HEK293 (cell line): ENCODE measurements around the gene ADGRL1.

Source experiments
- ATF2 ChIP-seq: fragments of 450-650 bp; formaldehyde crosslinking; IDR thresholded peaks from 2 replicates; pipeline ENCODE4 v1.5.1; 2016; ENCODE audit warnings: missing biosample characterization, missing genetic modification characterization, low read depth
- KLF17 ChIP-seq: fragments of 450-650 bp; formaldehyde crosslinking; IDR thresholded peaks from 2 replicates; pipeline ENCODE4 v1.5.1; 2016; ENCODE audit warnings: missing biosample characterization, missing genetic modification characterization
- MYNN ChIP-seq: fragments of 450-650 bp; formaldehyde crosslinking; IDR thresholded peaks from 2 replicates; pipeline ENCODE4 v1.5.1; 2016; ENCODE audit warnings: missing biosample characterization, missing genetic modification characterization, borderline replicate concordance
- PATZ1 ChIP-seq: fragments of 450-650 bp; formaldehyde crosslinking; IDR thresholded peaks from 2 replicates; pipeline ENCODE4 v1.5.1; 2016; ENCODE audit warnings: missing biosample characterization, missing genetic modification characterization
- YY1 ChIP-seq: fragments of 450-650 bp; formaldehyde crosslinking; IDR thresholded peaks from 2 replicates; pipeline ENCODE4 v1.5.1; 2018; ENCODE audit warnings: missing biosample characterization, missing genetic modification characterization
- ZNF138 ChIP-seq: fragments of 450-650 bp; formaldehyde crosslinking; IDR thresholded peaks from 2 replicates; pipeline ENCODE4 v1.5.1; 2016; ENCODE audit warnings: missing biosample characterization, missing genetic modification characterization, borderline replicate concordance
- ZNF302 ChIP-seq: fragments of 450-650 bp; formaldehyde crosslinking; IDR thresholded peaks from 2 replicates; pipeline ENCODE4 v1.5.1; 2016; ENCODE audit warnings: missing biosample characterization, missing genetic modification characterization, low read depth
- ZNF335 ChIP-seq: fragments of 450-650 bp; formaldehyde crosslinking; conservative IDR thresholded peaks from 2 replicates; pipeline ENCODE4 v1.5.1; 2016; ENCODE audit warnings: missing biosample characterization, missing genetic modification characterization
- ZNF529 ChIP-seq: fragments of 450-650 bp; formaldehyde crosslinking; IDR thresholded peaks from 2 replicates; pipeline ENCODE4 v1.5.1; 2017; ENCODE audit warnings: missing genetic modification characterization, missing biosample characterization; ENCODE audit not compliant: insufficient replicate concordance
- TF ChIP-seq, protein P1 (sequence below): fragments of 450-650 bp; formaldehyde crosslinking; IDR thresholded peaks from 2 replicates; pipeline ENCODE4 v1.5.1; 2016; ENCODE audit warnings: missing biosample characterization, missing genetic modification characterization
- TF ChIP-seq, protein P2 (sequence below): fragments of 450-650 bp; IDR thresholded peaks from 2 replicates; pipeline ENCODE4 v1.5.1; 2018; ENCODE audit warnings: missing biosample characterization, mild to moderate bottlenecking, missing genetic modification characterization
- TF ChIP-seq, protein P3 (sequence below): fragments of 450-650 bp; formaldehyde crosslinking; IDR thresholded peaks from 2 replicates; pipeline ENCODE4 v1.5.1; 2017; ENCODE audit warnings: missing biosample characterization, missing genetic modification characterization

DNA sequence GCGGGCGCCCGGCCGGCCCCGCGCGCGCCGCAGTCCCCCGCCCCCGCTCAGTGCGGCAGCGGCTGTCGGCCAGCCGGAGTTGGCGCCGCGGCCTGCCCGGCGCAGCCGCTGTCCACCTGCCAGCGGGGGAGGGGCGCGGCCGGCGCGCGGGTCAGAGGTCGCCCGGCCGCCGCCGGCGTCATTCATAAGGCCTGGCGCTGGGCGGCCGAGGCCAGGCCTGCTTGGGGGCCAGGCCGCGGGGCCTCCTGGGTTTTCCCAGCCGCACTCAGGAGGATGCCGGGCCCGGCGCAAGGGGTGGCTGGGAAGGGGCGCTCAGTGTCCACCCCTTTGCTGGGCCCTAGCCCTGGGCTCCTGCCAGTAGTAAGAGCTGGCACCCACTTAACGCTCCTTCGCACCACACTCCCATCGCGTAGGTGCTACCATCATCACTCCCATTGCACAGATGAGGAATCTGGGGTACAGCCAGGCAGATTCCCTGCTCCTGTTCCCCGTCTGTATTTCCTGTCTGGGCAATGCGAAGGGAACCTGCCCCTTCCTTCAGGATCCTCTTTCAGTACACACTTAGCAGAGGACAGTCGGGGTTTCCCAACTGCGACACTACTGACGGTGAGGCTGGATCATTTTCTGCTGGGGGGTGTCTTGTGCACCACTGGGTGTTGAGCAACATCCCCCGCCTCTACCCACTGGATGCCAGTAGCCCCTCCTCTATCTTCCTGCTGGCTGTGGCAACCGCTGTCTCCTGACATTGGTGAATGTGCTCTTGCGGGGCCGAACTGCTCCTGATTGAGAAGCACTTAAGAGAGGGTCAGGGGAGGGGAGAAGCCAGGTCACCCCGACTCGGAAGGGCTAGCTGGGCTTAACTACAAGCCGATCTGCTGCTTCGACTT, 87.6 kb downstream of the ADGRL1 start:
- TF ChIP-seq, protein P1, sequence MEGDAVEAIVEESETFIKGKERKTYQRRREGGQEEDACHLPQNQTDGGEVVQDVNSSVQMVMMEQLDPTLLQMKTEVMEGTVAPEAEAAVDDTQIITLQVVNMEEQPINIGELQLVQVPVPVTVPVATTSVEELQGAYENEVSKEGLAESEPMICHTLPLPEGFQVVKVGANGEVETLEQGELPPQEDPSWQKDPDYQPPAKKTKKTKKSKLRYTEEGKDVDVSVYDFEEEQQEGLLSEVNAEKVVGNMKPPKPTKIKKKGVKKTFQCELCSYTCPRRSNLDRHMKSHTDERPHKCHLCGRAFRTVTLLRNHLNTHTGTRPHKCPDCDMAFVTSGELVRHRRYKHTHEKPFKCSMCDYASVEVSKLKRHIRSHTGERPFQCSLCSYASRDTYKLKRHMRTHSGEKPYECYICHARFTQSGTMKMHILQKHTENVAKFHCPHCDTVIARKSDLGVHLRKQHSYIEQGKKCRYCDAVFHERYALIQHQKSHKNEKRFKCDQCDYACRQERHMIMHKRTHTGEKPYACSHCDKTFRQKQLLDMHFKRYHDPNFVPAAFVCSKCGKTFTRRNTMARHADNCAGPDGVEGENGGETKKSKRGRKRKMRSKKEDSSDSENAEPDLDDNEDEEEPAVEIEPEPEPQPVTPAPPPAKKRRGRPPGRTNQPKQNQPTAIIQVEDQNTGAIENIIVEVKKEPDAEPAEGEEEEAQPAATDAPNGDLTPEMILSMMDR (tag by site-specific recombination): no peak
- no peak for TF ChIP-seq ZNF302 (tag by site-specific recombination)
- no peak for TF ChIP-seq KLF17 (tag by site-specific recombination)
- no peak for TF ChIP-seq ZNF138 (tag by site-specific recombination)
- TF ChIP-seq ZNF529: no peak
- TF ChIP-seq, protein P2, sequence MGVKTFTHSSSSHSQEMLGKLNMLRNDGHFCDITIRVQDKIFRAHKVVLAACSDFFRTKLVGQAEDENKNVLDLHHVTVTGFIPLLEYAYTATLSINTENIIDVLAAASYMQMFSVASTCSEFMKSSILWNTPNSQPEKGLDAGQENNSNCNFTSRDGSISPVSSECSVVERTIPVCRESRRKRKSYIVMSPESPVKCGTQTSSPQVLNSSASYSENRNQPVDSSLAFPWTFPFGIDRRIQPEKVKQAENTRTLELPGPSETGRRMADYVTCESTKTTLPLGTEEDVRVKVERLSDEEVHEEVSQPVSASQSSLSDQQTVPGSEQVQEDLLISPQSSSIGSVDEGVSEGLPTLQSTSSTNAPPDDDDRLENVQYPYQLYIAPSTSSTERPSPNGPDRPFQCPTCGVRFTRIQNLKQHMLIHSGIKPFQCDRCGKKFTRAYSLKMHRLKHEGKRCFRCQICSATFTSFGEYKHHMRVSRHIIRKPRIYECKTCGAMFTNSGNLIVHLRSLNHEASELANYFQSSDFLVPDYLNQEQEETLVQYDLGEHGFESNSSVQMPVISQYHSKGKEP: 0 out of 2 replicates have a peak, but pooled peaks have one; percentile 45
- TF ChIP-seq, protein P3, sequence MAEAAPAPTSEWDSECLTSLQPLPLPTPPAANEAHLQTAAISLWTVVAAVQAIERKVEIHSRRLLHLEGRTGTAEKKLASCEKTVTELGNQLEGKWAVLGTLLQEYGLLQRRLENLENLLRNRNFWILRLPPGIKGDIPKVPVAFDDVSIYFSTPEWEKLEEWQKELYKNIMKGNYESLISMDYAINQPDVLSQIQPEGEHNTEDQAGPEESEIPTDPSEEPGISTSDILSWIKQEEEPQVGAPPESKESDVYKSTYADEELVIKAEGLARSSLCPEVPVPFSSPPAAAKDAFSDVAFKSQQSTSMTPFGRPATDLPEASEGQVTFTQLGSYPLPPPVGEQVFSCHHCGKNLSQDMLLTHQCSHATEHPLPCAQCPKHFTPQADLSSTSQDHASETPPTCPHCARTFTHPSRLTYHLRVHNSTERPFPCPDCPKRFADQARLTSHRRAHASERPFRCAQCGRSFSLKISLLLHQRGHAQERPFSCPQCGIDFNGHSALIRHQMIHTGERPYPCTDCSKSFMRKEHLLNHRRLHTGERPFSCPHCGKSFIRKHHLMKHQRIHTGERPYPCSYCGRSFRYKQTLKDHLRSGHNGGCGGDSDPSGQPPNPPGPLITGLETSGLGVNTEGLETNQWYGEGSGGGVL (tag by site-specific recombination): no peak
- TF ChIP-seq ATF2 (tag by site-specific recombination): no peak
- no peak for TF ChIP-seq YY1 (tag by site-specific recombination)
- peak; percentile 87 for TF ChIP-seq ZNF335 (tag by site-specific recombination)
- TF ChIP-seq PATZ1: peak; percentile 66
- TF ChIP-seq MYNN (tag by site-specific recombination): no peak
